Inferior parietal cortex (tissue), 1 donor: ENCODE results near the gene ELAVL4.

Source experiments
- DNase-seq: peaks from one replicate; pipeline ENCODE4 v3.0.0-alpha.2; 2016; ENCODE audit errors: extremely low spot score

ELAVL4 gene

DNA sequence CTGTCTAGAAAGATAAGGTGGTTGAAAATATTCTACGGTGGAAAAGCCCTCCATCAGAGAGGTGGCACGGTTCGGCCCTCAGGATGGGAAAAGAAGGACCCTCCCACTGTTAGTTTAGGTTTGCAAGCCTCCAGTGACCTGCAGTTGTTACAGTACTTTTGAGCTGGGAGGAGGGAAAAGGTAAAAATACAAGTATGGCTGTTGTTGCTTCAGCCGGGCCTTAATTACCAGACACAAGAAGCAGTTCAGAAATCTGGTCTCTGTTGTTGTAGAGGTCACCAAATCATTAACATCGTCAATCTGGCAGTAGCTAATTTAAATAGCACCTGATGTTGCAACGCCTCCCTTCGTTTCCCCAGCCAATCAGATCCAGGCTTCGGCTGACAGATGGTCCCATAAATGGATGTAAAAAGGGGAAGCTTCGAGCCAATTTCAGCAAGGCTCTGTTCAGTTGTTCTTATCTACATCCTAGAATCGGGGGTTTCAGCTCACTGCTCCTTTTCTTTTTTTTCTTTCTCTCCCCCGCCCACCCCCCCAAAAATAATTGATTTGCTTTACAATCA lies at the start of gene ELAVL4:
ELAVL4 (plus strand) TSS at position 424 of the 563 bp plus-strand sequence. CDS start 270 bp downstream, outside the sequence.
- DNase-seq = peak; percentile 62

DNA sequence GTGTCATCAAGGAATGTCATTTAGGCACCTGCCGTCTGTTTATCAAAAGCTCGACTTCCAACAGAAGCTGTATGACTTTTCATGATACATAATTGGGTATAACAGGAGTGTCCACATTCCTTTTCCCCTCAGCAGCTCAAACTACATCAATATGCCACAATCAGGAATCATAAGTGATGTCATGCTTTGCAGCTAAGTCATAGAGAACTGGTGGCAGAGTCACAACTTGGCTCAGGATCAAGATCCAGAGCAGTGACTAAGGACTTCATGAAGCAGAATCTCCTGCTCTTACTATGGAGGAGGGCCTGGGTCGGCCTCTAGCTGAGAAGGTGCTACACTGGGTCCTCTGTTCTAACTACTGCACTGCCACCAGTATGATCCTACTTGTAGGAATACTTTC lies 48.4 kb upstream of the ELAVL4 start:
- DNase-seq = no peak

DNA sequence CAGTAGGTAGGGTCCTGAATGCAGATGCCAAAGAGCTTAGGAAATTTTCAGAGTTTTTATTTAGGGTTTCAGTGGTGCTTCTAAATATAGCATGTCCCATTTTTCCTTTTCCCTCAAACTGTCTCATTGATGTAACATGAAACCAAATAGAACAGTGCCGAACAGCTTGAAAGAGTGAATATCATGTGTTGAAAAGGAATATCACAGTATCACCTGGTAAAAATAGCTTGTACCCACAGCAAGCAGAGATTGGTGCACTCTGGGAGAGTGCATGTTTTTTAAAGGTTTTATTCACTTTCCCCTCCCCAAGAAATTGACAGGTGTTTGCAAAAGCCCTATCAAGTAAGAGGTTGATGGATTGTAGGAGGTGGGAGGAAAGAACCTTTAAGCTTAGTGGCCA lies 41.9 kb upstream of the ELAVL4 start:
- DNase-seq = no peak

DNA sequence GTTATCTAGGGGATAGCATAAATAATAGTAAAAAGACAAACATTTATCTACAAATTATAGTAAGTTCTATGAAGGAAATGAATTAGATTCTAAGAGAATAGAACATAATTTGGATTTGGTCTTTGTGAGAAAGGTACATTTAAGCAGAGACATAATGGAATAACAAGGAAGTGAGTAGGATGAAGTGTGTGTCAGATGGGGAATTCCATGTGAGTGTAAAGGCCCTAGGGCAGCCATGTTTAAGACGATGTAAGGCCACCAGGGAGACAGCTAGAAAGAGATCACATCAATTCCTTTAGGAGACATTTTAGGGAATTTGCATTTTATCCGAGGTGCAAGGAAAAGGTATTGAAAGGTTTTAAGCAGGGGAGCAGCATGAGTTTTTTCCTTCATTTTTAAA lies 33.8 kb upstream of the ELAVL4 start:
- DNase-seq = no peak

DNA sequence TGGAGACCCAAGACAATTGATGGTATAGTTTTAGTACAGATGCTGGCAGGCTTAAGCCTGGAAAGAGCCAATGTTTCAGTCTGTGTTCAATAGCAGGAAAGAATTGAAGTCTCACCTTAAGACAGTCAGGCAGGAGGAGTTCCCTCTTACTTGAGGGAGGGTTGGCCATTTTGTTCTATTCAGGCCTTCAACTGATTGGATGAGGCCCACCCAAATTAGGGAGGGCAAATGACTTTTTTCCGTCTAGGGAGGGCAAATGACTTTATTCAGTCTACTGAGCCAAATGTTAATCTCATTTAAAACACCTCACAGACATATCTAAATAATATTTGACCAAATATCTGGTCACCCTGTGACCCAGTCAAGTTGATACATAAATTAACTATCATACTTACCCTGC lies 31.4 kb upstream of the ELAVL4 start:
- DNase-seq = no peak

DNA sequence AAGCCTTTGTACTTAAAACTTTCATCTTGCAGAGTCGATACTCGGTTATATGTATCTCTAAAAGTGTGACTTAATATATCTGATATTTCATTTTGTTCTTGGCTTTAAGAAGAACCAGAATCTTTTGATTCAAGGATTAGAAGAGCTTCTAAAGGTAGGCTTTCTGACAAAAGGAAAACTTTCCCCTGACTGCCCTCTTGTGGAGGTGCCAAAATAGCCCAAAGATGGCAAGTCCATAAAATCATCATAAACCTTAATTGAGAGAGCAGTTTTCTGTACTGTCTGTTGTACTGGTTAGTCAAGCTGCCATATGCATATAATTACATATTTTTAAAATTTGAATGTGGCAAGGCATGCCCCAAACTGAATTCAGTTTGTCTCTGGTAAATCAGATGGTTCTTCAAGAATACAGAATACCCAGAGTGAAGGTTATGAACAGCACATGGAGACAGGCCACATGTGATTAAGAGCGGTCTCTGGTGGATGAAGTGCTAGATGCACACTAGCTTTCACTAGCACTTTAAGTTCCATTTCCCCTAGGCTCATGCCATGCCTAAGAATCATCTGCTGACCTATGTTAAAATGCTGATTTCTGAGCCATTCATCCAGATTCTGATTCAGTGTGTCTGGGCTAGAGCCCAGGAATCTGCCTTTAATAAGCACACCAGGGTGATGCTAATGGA lies 27.7 kb upstream of the ELAVL4 start:
- DNase-seq = peak; percentile 25

DNA sequence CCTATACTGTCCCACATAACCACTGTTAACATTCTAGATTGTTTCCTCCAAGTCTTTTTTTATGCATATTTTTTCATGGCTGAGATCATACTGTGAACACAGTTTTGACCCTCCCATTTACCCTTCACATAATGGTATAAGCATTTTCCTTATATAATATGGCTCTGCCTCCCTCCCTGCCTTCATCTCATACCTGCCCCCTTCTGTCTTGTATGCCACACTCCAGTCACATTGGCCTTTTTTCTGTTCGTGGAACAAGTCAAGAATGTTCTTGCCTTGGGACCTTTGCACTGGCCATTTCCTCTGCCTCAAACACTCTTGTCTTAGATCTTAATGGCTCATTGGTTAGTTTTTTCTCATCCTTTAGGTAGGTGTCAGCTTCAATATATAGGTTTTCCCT lies 24.3 kb upstream of the ELAVL4 start:
- no peak for DNase-seq

DNA sequence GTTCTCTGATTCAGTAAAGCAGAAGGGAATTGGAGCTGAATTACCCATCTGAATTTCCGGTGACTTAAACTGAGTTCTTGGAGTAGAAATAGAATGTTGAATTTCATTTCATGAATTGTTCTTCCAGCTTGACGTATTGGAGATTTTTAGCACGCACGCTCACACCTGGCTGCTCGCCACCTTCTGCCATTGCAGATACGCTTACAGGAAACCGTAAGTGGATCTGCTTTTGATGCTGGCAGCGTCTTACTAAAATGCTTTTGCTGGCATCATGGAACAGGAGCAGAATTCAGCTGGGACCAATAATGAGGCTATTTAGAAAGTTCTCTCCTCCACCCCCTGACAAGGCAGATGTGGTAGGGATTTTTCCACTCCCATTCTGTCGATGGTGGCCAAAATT lies 17.7 kb upstream of the ELAVL4 start:
- no peak for DNase-seq

DNA sequence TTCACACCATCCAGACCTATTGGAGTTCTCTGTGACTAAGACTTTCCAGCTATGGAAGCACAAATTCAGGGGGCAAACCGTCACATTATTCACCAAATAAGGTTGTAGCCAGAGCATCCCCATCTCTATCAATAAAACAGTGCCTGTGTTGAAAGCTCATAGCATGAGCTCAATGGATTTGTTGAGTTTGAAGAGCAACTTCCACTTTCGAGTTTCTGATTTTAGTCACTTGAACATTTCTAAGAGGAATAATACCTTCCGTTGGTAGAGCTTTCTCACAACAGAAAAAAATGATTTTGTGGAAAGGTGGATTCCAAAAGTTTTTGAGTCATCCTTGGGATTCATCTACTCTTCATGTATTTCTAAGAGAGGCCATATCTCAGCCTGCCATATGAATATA lies 13.0 kb upstream of the ELAVL4 start:
- DNase-seq = no peak

DNA sequence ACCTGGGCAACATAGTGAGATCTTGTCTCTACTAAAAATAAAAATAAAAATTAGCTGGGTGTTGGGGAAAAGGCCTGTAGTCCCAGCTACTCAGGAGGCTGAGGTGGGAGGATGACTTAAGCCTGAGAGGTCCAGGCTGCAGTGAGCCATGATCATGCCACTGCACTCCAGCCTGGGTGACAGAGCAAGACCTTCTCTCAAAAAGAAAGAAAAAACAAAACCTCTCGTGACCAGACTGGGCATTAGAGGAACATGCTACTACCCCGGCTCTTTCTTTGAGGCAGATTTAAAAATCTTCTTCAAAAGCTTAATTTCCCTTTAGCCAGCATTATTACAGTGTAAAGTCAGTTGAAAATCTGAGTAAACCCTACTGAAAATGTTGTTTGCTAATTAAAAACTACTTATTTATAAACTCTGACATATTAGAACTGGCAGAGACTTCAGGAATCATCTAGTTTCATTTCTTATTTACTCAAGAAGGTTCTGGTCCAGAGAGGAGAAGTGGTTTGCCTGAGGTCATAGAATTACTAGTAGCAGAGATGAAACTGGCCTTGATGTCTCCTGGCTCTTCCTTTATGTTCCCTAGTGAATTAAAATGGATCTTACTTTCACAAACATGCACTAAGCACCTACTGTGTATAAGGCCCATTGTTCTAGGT lies 11.6 kb upstream of the ELAVL4 start:
- no peak for DNase-seq

DNA sequence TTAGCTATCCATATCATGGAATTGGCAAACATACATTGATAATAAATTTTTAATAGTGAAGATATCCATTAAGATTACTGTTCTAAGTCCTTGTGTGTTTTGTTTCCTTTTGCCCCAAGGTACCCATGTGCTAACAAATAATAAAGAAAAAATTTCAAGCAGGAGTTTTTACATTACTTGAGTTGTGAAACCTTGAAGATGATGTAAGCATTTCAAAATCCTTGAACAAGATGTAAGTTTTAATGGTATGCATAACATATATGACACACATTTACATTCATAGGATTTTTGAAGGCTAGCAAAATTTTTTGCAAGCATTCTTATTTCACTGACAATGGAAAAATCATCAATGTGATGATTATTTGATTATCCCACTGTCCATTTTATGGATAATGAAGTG lies 10.9 kb upstream of the ELAVL4 start:
- no peak for DNase-seq

DNA sequence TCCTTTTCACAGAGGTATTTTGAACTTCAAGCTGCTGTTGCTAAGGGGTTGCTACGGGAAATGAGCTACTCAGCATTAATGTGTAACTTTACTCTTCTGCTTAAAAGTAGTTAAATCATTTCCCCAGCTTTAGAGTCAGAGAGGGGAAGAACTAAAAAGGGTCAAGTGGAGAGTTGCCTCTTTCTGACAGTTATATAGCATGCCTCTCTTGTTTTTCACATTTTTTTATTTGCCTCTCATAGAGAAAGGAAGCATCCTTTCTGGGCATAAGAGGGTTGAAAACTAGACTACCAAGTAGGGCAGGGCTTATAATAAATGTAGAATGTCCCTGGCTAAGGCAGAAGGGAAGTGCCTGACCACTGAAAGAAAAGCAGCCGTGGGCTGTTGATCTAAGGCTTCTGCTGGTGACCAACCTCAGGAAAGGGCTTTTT lies 10.1 kb upstream of the ELAVL4 start:
- no peak for DNase-seq

DNA sequence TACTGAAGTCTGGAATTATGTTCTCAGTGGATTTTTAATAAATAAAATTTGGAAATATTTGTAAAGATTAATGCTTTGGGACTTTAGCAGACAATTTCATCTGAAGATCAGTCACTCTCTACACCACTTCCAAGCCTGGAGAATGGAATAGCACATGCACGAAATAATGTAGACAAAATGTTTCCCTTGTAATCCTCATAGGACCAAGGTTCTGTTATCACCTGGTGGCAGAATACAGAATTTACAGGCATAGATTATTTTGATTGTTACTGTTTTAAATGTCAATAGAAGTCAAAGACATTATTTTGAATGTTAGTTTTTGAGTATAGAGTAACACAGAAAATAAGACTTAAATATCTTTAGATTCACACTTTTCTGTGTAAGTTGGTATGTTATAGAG lies 9.1 kb upstream of the ELAVL4 start:
- DNase-seq = no peak

DNA sequence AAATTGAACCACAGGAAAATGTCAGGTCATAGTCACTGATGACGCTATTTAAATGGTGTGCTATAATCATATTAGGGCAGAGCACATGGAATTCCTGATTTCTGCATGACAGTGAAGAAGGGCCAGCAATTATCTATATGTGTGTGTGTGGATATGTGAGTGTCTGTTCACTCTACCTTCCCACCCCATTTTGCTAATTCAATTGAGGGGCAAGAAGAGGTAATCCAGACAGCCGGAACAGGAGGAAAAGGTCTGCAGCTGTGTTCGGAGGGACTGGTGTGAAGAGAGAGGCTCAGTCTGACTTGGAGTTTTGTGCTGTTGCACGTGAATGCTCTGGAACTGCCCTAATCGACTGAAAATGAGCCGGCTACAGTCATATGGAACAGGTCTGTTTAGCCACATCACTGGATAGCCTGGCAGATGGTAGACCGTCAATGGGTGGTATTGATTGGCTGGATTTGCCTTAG lies 5.1 kb upstream of the ELAVL4 start:
- DNase-seq = no peak

DNA sequence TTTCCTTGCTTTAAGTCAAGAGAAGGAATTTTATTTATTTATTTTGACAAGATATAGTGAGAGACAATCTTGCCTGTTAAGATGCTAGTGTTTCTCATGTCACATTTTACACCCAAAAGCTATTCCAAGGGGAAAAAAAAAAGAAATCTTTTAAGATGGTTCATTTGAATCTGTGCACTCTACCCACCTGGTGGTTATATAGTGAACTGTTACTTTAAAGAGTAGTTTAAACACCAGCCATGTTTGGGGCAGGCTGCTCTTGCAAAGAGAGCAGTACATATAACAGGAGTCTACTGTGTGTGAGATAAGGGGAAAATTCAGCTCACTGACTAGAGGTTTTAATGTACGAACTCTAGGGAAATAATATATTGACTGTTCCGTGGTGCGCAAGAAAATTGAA lies 3.3 kb upstream of the ELAVL4 start:
- no peak for DNase-seq

DNA sequence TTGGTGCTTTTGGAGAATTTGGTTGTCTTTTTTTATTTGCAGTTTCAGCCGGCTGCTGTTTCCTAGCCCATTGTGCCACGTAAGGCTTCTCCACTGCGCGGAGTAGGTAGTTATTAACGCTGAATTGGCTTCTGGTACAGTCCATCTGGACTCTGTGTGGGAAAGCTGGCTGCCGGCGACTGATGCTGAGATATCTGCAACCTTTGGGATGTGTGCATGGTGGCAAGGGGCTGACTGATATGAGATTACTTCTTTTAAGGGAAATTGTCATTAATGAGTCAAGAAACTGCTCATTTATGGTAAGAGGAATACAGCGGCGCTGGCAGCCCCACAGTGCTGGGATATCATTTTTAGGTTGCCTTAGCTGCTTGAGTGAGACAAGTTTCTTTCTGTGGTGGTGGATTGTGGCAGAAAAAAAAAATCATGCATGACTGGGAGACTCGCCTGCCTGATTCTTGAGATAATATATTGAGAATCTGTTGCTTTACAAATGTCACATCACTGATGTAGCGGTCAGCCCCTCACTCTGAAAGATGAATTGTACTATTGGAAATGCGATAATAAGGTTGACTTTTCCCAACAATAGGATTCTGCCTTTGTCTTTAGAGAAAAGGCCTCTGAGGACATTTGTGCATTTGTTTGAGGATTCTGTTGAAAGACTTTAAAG lies 2.5 kb upstream of the ELAVL4 start:
- DNase-seq = no peak

DNA sequence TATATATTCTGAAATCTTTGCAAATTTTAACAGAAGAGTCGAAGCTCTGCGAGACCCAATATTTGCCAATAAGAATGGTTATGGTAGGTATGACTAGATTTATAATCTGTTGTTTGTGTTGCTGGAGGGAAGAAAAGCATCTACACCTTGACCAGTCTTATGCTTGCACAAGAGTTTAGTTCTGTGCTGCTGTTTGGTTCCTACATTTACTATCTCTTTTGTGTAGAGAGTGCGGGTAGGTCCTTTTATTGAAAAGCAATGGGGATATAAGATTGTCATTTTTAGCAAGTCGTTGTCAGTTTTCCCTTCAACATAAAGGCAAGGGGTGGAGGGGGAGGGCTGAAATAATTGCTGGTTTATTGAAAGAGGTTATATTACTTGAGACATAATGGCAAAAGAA lies 396 bp downstream of the ELAVL4 start:
- no peak for DNase-seq

DNA sequence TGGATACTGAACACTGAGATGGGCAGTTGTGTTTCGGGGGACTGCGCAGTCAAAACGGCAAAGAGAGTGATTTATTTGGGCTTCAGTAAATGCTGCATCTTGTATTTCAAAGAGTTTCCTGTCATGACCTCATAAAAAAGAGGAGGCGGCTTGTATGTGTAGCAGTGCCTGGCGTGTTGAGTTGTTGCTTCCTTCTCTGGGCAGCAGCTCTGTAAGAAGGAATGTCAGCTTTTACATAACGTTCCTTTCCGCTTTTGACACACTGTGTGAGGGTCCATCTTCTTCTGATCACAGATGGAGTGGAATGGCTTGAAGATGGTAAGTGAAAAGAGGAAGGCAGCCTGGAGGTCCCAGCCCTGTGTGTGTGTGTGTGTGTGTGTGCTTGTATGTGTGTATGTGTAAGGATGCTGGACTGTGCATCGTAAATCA lies 941 bp downstream of the ELAVL4 start:
- peak; percentile 57 for DNase-seq

DNA sequence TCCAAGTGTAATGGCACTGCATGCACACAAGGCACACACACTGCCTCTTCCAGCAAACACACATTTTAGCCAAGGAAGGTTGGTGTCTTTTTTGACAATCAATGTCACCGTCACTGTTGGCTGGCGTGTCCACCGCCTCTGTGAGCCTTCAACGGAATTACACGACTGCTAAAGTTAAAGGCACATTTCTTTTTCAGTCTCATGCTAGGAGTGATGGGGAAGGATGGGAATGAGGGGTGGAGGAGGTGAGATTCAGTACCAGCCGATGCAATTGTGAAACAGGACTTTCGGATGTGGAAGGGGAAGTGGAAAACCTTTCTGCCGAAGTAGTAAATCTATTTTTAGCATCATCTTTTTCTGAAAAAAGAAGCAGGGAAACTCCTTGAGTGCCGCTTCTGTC lies 1.4 kb downstream of the ELAVL4 start:
- peak; percentile 60 for DNase-seq

DNA sequence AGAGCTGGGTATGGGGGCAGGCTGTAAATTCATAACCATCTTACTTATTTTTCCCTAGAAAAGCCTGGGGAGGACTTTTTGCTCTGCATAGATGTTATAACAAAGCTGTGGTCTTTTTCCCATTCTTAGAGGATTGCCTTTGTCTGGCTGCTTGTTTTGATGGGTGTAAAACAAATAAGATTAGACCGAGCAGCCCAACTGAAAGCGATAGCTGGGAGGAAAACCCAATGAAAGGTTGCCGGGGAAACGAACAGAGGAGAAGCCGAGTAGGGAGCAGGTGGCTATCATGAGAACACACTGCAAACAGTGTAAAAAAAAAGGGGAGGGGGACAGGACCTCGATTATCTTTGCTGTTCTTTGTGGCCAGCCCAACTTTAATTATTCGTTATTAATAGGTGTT lies 1.9 kb downstream of the ELAVL4 start:
- no peak for DNase-seq

DNA sequence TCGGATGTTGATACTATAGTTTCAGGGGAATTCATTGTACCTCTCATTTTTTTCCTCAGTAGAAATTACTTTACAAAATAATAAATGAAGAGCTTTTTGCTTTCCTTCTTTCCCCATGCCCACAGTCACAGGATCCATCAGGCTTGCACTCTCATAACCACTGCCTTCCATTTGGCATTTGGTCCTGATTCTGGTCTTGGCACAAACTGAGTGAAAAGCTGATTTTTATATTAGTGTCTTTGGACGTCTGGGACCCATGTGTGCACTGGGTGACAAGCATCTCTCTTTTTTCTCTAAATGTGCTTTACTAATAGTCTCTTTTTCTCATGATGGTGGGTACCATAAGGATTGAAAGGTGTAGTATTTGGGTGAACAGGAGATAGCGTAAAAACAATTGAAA lies 2.8 kb downstream of the ELAVL4 start:
- DNase-seq = no peak

DNA sequence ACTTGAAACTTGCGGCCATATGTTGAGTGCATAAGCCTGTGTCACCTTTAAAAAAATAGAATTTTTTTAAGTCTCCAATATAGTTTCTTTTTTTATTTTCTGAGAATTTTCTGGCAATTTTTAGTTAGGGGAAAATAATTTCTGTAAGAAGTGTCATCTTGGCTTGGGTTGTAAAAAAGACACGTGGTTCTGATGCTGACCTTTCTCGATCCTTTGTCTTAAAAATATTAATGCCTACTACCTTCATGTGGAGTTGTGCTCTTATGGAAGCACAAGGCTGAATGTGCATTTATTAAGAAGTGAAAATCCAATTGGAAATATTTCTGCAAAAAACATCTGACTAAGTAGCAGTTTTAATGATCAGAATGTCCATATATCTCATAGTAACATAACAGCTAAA lies 3.5 kb downstream of the ELAVL4 start:
- DNase-seq = no peak

DNA sequence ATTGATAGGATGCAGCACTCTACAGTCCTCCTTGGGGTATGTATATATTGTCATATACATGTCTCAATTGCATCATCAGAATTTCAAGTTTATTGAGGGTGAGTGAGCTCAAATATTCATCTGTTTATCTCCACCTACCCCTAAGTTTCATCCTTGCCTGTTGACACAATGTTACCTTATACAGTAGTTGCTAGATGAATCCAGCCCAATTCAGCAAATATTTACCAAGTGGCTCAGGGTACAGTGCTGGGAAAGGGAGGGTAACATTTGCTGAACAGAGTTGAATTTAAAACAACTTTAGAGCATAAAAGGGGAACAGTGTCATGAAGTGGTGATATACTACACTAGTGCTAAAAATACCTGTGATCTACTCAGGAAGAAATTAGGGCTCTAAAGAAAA lies 14.4 kb downstream of the ELAVL4 start:
- no peak for DNase-seq
